WTC11 (cell line): ENCODE data around the gene ALDOC. TPM values are rescaled to one million over a fixed set of nuclear protein-coding genes. Genes with fewer than 3 reads are reported as not detected.

ENCODE experiments used
- ATAC-seq: fragments of 200-7000 bp; cut with Tn5 transposase; 2 replicates; pipeline ENCODE4 v1.10.0; 2021; ENCODE audit warnings: mild to moderate bottlenecking, moderate library complexity
- CTCF ChIA-PET: fragments of 300-600 bp; sonication (Branson Sonifier 250); formaldehyde crosslinking; loops from one replicate; lab custom pipeline; 2021; ENCODE audit warnings: antibody characterized with exemption; lab: Charles Lee
- POLR2A ChIA-PET: fragments of 350-600 bp; sonication (Branson Sonifier 250); formaldehyde crosslinking; loops from one replicate; lab custom pipeline; 2021; ENCODE audit warnings: antibody characterized with exemption; lab: Charles Lee
- DNase-seq: peaks from one replicate; pipeline ENCODE4 v3.0.0; 2021; ENCODE audit warnings: low spot score
- H3K27ac Mint-ChIP-seq: 2 replicates; pipeline ENCODE4 v1.8.0; 2021; ENCODE audit warnings: mixed read lengths
- H3K27me3 Mint-ChIP-seq: 2 replicates; pipeline ENCODE4 v1.8.0; 2021; ENCODE audit warnings: low read depth, mild to moderate bottlenecking, moderate library complexity, mixed read lengths
- H3K36me3 Mint-ChIP-seq: 2 replicates; pipeline ENCODE4 v1.8.0; 2021; ENCODE audit warnings: mixed read lengths
- H3K4me1 Mint-ChIP-seq: 2 replicates; pipeline ENCODE4 v1.8.0; 2022; ENCODE audit warnings: mixed read lengths
- H3K4me3 Mint-ChIP-seq: 2 replicates; pipeline ENCODE4 v1.8.0; 2021; ENCODE audit warnings: mild to moderate bottlenecking, moderate library complexity, mixed read lengths
- H3K9me3 Mint-ChIP-seq: 2 replicates; pipeline ENCODE4 v1.8.0; 2021; ENCODE audit warnings: mixed read lengths
- AFF4 ChIP-seq: sonication (generic); formaldehyde crosslinking; IDR thresholded peaks from 2 replicates; pipeline ENCODE4 v1.8.1; 2023; ENCODE audit warnings: mild to moderate bottlenecking, missing genetic modification reagents, borderline replicate concordance
- E2F5 ChIP-seq: sonication (generic); formaldehyde crosslinking; IDR thresholded peaks from 2 replicates; pipeline ENCODE4 v1.8.1; 2022; ENCODE audit warnings: mild to moderate bottlenecking, moderate library complexity, missing genetic modification reagents
- ELF4 ChIP-seq: sonication (generic); formaldehyde crosslinking; IDR thresholded peaks from 2 replicates; pipeline ENCODE4 v1.8.1; 2022; ENCODE audit warnings: low read depth, mild to moderate bottlenecking, moderate library complexity, missing genetic modification reagents
- ESRRA ChIP-seq: sonication (generic); formaldehyde crosslinking; IDR thresholded peaks from 2 replicates; pipeline ENCODE4 v1.8.1; 2022; ENCODE audit warnings: mild to moderate bottlenecking, missing genetic modification reagents, borderline replicate concordance
- ETV6 ChIP-seq: sonication (generic); formaldehyde crosslinking; IDR thresholded peaks from 2 replicates; pipeline ENCODE4 v1.8.1; 2022; ENCODE audit warnings: mild to moderate bottlenecking, missing genetic modification reagents
- GTF2I ChIP-seq: fragments of 250-450 bp; sonication (Bioruptor Pico); conservative IDR thresholded peaks from 2 replicates; pipeline ENCODE4 v1.4.0; 2021; ENCODE audit warnings: mild to moderate bottlenecking
- IRF2 ChIP-seq: sonication (generic); formaldehyde crosslinking; IDR thresholded peaks from 2 replicates; pipeline ENCODE4 v1.8.0; 2022; ENCODE audit warnings: low read depth, missing genetic modification reagents, borderline replicate concordance
- JAZF1 ChIP-seq: fragments of 250-450 bp; sonication (Bioruptor Pico); IDR thresholded peaks from 2 replicates; pipeline ENCODE4 v1.9.0; 2021; ENCODE audit warnings: moderate library complexity, mild to moderate bottlenecking, inconsistent platforms
- KAT7 ChIP-seq: sonication (generic); formaldehyde crosslinking; IDR thresholded peaks from 2 replicates; pipeline ENCODE4 v1.8.1; 2023; ENCODE audit warnings: missing genetic modification reagents, mild to moderate bottlenecking, borderline replicate concordance
- MYBL2 ChIP-seq: sonication (generic); formaldehyde crosslinking; IDR thresholded peaks from 2 replicates; pipeline ENCODE4 v1.8.1; 2023; ENCODE audit warnings: mild to moderate bottlenecking, moderate library complexity, missing genetic modification reagents
- NFYB ChIP-seq: sonication (generic); formaldehyde crosslinking; conservative IDR thresholded peaks from 2 replicates; pipeline ENCODE4 v1.8.0; 2022; ENCODE audit warnings: low read depth, missing genetic modification reagents
- NR1H2 ChIP-seq: sonication (generic); formaldehyde crosslinking; IDR thresholded peaks from 2 replicates; pipeline ENCODE4 v1.9.0; 2021; ENCODE audit warnings: mild to moderate bottlenecking, moderate library complexity, missing genetic modification reagents
- PRDM15 ChIP-seq: sonication (generic); formaldehyde crosslinking; IDR thresholded peaks from 2 replicates; pipeline ENCODE4 v1.8.0; 2022; ENCODE audit warnings: missing genetic modification reagents
- RELA ChIP-seq: sonication (generic); formaldehyde crosslinking; IDR thresholded peaks from 2 replicates; pipeline ENCODE4 v1.8.1; 2022; ENCODE audit warnings: missing genetic modification reagents, mild to moderate bottlenecking, borderline replicate concordance
- RORB ChIP-seq: fragments of 250-450 bp; sonication (Bioruptor Pico); IDR thresholded peaks from 2 replicates; pipeline ENCODE4 v1.9.0; 2021; ENCODE audit warnings: mild to moderate bottlenecking
- SMAD3 ChIP-seq: sonication (generic); formaldehyde crosslinking; IDR thresholded peaks from 2 replicates; pipeline ENCODE4 v1.8.0; 2022; ENCODE audit warnings: missing genetic modification reagents, mild to moderate bottlenecking, borderline replicate concordance
- SMAD4 ChIP-seq: sonication (generic); formaldehyde crosslinking; IDR thresholded peaks from 2 replicates; pipeline ENCODE4 v1.8.0; 2022; ENCODE audit warnings: mild to moderate bottlenecking, missing genetic modification reagents
- TEAD4 ChIP-seq: sonication (generic); formaldehyde crosslinking; IDR thresholded peaks from 2 replicates; pipeline ENCODE4 v1.8.0; 2022; ENCODE audit warnings: mild to moderate bottlenecking, missing genetic modification reagents
- ZMAT4 ChIP-seq: fragments of 250-450 bp; sonication (Bioruptor Pico); IDR thresholded peaks from 2 replicates; pipeline ENCODE4 v1.9.0; 2021; ENCODE audit warnings: mild to moderate bottlenecking
- ZNF138 ChIP-seq: sonication (generic); formaldehyde crosslinking; conservative IDR thresholded peaks from 2 replicates; pipeline ENCODE4 v1.8.1; 2022; ENCODE audit warnings: mild to moderate bottlenecking, moderate library complexity, missing genetic modification reagents
- ZNF396 ChIP-seq: fragments of 250-450 bp; sonication (Bioruptor Pico); IDR thresholded peaks from 2 replicates; pipeline ENCODE4 v1.8.0; 2021; ENCODE audit warnings: mild to moderate bottlenecking, moderate library complexity, borderline replicate concordance
- ZNF425 ChIP-seq: fragments of 250-450 bp; sonication (Bioruptor Pico); conservative IDR thresholded peaks from 2 replicates; pipeline ENCODE4 v1.9.0; 2021; ENCODE audit warnings: mild to moderate bottlenecking
- total RNA-seq: library from RNA; stranded (reverse); gene quantifications from 3 replicates; pipeline ENCODE4 v1.2.3, GENCODE V29; 2021
- TF ChIP-seq, protein P1 (sequence below): sonication (generic); formaldehyde crosslinking; IDR thresholded peaks from 2 replicates; pipeline ENCODE4 v1.8.0; 2022; ENCODE audit warnings: mild to moderate bottlenecking, missing genetic modification reagents

ALDOC gene
- total RNA-seq, 1 experiment from 2014 or later = 73.5 TPM

- TF ChIP-seq, protein P1, sequence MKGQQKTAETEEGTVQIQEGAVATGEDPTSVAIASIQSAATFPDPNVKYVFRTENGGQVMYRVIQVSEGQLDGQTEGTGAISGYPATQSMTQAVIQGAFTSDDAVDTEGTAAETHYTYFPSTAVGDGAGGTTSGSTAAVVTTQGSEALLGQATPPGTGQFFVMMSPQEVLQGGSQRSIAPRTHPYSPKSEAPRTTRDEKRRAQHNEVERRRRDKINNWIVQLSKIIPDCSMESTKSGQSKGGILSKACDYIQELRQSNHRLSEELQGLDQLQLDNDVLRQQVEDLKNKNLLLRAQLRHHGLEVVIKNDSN (CRISPR knock-in tag) = no peak
- no peak for TF ChIP-seq IRF2
- TF ChIP-seq RORB (CRISPR knock-in tag) = no peak
- no peak for TF ChIP-seq ZMAT4 (CRISPR knock-in tag)
- 0 out of 2 replicates have a peak, but pooled peaks have one; percentile 14 for TF ChIP-seq RELA (CRISPR knock-in tag)
- no peak for TF ChIP-seq SMAD3 (CRISPR knock-in tag)
- 0 out of 2 replicates have a peak, but pooled peaks have one; percentile 3 for TF ChIP-seq SMAD4 (CRISPR knock-in tag)
- no peak for TF ChIP-seq ZNF138 (CRISPR knock-in tag)
Observed at GRCh38 chr17:28599311-28600184, 22.9 kb upstream of the ALDOC start (continued).

DNA sequence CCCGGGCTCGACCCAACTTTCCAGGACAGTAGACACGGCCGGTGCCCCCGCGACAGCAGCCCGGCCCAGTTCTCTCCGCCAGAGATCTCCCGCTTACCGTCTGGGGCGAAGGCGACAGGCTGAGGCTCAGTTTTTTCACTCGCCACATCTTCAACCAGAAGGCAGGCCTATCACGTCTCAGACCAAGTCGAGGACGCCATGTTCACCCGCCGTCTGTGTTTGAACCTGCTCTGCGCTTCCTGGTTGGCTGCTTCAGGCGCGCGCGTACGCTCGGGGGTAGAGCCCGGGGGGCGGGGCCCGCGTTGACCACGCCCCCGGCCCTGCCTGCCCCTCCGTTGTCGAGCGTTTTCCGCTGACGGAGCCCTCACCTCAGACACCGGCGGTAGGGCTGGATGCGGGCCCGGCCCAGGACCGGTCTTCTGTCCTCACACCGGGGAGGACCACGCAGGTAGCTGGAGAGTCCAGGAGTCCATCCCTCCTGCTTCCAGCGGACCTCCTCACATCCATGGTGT, 22.2 kb upstream of the ALDOC start, which contains the start of gene SPAG5:
Gene SPAG5, minus strand, starts transcription at position 227 of the 512 bp plus-strand sequence. Its CDS starts 79 bp downstream, at position 148.
- Mint-ChIP-seq H3K27ac (peak within 1 kb of the TSS; percentile 90), H3K4me1 (peaks cover 16% of the 10 kb centered on the region), H3K9me3 (no peaks in the 10 kb centered on the region), H3K36me3 (peaks cover 20% of the 10 kb centered on the region), H3K27me3 (peaks cover 4% of the 10 kb centered on the region), H3K4me3 (peak within 1 kb of the TSS; percentile 94)
- DNase-seq (peak; percentile 95), ATAC-seq (peak; percentile 92)
- ChIA-PET POLR2A (interaction anchor here (0.7 to 1.2 kb wide), 4 partner anchors 12 to 112 kb away, joined by 3 to 5 read pairs (median 3); partner anchors contain the start of genes ALDOC and PIGS), CTCF (interaction anchor here (0.6 to 1.5 kb wide), 6 partner anchors 14 to 152 kb away, joined by 3 to 5 read pairs (median 4); partner anchors contain the start of gene RSKR)
- TF ChIP-seq ZNF396 (no peak), MYBL2 (peak; percentile 98), ELF4 (CRISPR knock-in tag) (0 out of 2 replicates have a peak, but pooled peaks have one; percentile 42), ESRRA (no peak), JAZF1 (CRISPR knock-in tag) (no peak), ETV6 (CRISPR knock-in tag) (no peak), AFF4 (CRISPR knock-in tag) (no peak), KAT7 (CRISPR knock-in tag) (no peak), NR1H2 (CRISPR knock-in tag) (no peak), NFYB (CRISPR knock-in tag) (peak; percentile 63), PRDM15 (CRISPR knock-in tag) (no peak), SMAD3 (CRISPR knock-in tag) (no peak), IRF2 (no peak), E2F5 (CRISPR knock-in tag) (peak; percentile 84), ZNF425 (CRISPR knock-in tag) (no peak), GTF2I (CRISPR knock-in tag) (no peak), TEAD4 (CRISPR knock-in tag) (0 out of 2 replicates have a peak, but pooled peaks have one; percentile 23)
